ENCODE measurements around the gene PAFAH2.

- TF ChIP-seq EP300 (IDR thresholded peaks at IDR 0.05) (no peak), CTCF (IDR thresholded peaks at IDR 0.05) (no peak)
Observed at GRCh38 chr1:25917996-25918395, 79.9 kb downstream of the PAFAH2 start.

All from stomach (tissue), 4 donors.